ENCODE measurements around the gene NRIP1. TPM values are rescaled to one million over a fixed set of nuclear protein-coding genes. Genes with fewer than 3 reads are reported as not detected.

NRIP1 gene
- total RNA-seq, 1 experiment from 2014 or later, result 9.4 TPM

GRCh38 chr21:15076730-15077129 lies 11.9 kb upstream of the NRIP1 start:
- in situ Hi-C loops (cut with HindIII; ENCODE audit: low pct_unique_long_range_greater_than_20kb, low sequenced_read_pairs), result no loop called here
- no peak for DNase-seq (ENCODE audit: low read depth, low spot score)

GRCh38 chr21:15071009-15071408 lies 6.2 kb upstream of the NRIP1 start:
- DNase-seq (ENCODE audit: low read depth, low spot score), result no peak
- in situ Hi-C loops (cut with HindIII; ENCODE audit: low pct_unique_long_range_greater_than_20kb, low sequenced_read_pairs), result no loop called here

GRCh38 chr21:15066123-15066575 lies 1.3 kb upstream of the NRIP1 start:
- DNase-seq (ENCODE audit: low read depth, low spot score), result no peak
- in situ Hi-C loops (cut with HindIII; ENCODE audit: low pct_unique_long_range_greater_than_20kb, low sequenced_read_pairs), result no loop called here

GRCh38 chr21:15065392-15066122 lies 757 bp upstream of the NRIP1 start:
- in situ Hi-C loops (cut with HindIII; ENCODE audit: low pct_unique_long_range_greater_than_20kb, low sequenced_read_pairs), result no loop called here
- DNase-seq (ENCODE audit: low read depth, low spot score), result peak; percentile 59

- in situ Hi-C loops (cut with HindIII; ENCODE audit: low pct_unique_long_range_greater_than_20kb, low sequenced_read_pairs), result no loop called here
- peak; percentile 50 for DNase-seq (ENCODE audit: low read depth, low spot score)
These were observed 805 bp downstream of the NRIP1 start for GRCh38 chr21:15063814-15064575.

- in situ Hi-C loops (cut with HindIII; ENCODE audit: low pct_unique_long_range_greater_than_20kb, low sequenced_read_pairs), result no loop called here
- no peak for DNase-seq (ENCODE audit: low read depth, low spot score)
These were observed 1.6 kb downstream of the NRIP1 start for GRCh38 chr21:15063081-15063813.

- peak; percentile 11 for DNase-seq (ENCODE audit: low read depth, low spot score)
- in situ Hi-C loops (cut with HindIII; ENCODE audit: low pct_unique_long_range_greater_than_20kb, low sequenced_read_pairs), result no loop called here
These were observed 2.2 kb downstream of the NRIP1 start for GRCh38 chr21:15062606-15062965.

GRCh38 chr21:15061747-15062605 lies 2.8 kb downstream of the NRIP1 start:
- in situ Hi-C loops (cut with HindIII; ENCODE audit: low pct_unique_long_range_greater_than_20kb, low sequenced_read_pairs), result no loop called here
- no peak for DNase-seq (ENCODE audit: low read depth, low spot score)

GRCh38 chr21:15061279-15061678 lies 3.5 kb downstream of the NRIP1 start:
- no peak for DNase-seq (ENCODE audit: low read depth, low spot score)
- in situ Hi-C loops (cut with HindIII; ENCODE audit: low pct_unique_long_range_greater_than_20kb, low sequenced_read_pairs), result no loop called here

- no peak for DNase-seq (ENCODE audit: low read depth, low spot score)
- in situ Hi-C loops (cut with HindIII; ENCODE audit: low pct_unique_long_range_greater_than_20kb, low sequenced_read_pairs), result no loop called here
These were observed 4.1 kb downstream of the NRIP1 start for GRCh38 chr21:15060543-15061175.

GRCh38 chr21:15059397-15059796 lies 5.4 kb downstream of the NRIP1 start:
- in situ Hi-C loops (cut with HindIII; ENCODE audit: low pct_unique_long_range_greater_than_20kb, low sequenced_read_pairs), result no loop called here
- no peak for DNase-seq (ENCODE audit: low read depth, low spot score)

- in situ Hi-C loops (cut with HindIII; ENCODE audit: low pct_unique_long_range_greater_than_20kb, low sequenced_read_pairs), result no loop called here
- DNase-seq (ENCODE audit: low read depth, low spot score), result no peak
These were observed 5.9 kb downstream of the NRIP1 start for GRCh38 chr21:15058854-15059263.

GRCh38 chr21:15057285-15057684 lies 7.5 kb downstream of the NRIP1 start:
- in situ Hi-C loops (cut with HindIII; ENCODE audit: low pct_unique_long_range_greater_than_20kb, low sequenced_read_pairs), result no loop called here

GRCh38 chr21:15054606-15055239 lies 10.1 kb downstream of the NRIP1 start:
- no peak for DNase-seq (ENCODE audit: low read depth, low spot score)
- in situ Hi-C loops (cut with HindIII; ENCODE audit: low pct_unique_long_range_greater_than_20kb, low sequenced_read_pairs), result no loop called here

More at GRCh38 chr21:15057285-15057684, 7.5 kb downstream of the NRIP1 start:
- DNase-seq (ENCODE audit: low read depth, low spot score), result no peak

- in situ Hi-C loops (cut with HindIII; ENCODE audit: low pct_unique_long_range_greater_than_20kb, low sequenced_read_pairs), result no loop called here
- no peak for DNase-seq (ENCODE audit: low read depth, low spot score)
These were observed 10.7 kb downstream of the NRIP1 start for GRCh38 chr21:15054089-15054488.

GRCh38 chr21:15053500-15053899 lies 11.3 kb downstream of the NRIP1 start:
- in situ Hi-C loops (cut with HindIII; ENCODE audit: low pct_unique_long_range_greater_than_20kb, low sequenced_read_pairs), result no loop called here
- DNase-seq (ENCODE audit: low read depth, low spot score), result no peak

GRCh38 chr21:15052459-15052763 lies 12.4 kb downstream of the NRIP1 start:
- in situ Hi-C loops (cut with HindIII; ENCODE audit: low pct_unique_long_range_greater_than_20kb, low sequenced_read_pairs), result no loop called here
- no peak for DNase-seq (ENCODE audit: low read depth, low spot score)
